Gastroesophageal sphincter (tissue), 4 donors: ENCODE measurements around the gene HSPA9. TPM values are rescaled to one million over a fixed set of nuclear protein-coding genes. Genes with fewer than 3 reads are reported as not detected.

Experiments used
- ATAC-seq: fragments of 150-250 bp; one replicate; pipeline ENCODE4 v1.9.1; 2016; ENCODE audit warnings: mild to moderate bottlenecking, moderate library complexity
- H3K27ac ChIP-seq, 4 donors: fragments of 200-600 bp; sonication (generic) in 3 of 4; 1 replicate in 3 of 4; 2 replicates in 1 of 4; pipeline ENCODE4 v1.5.1; 2016 to 2019
- H3K27me3 ChIP-seq: fragments of 200-600 bp; sonication (generic); one replicate; pipeline ENCODE4 v1.5.1; 2019
- H3K36me3 ChIP-seq, 2 donors: fragments of 200-600 bp; sonication (generic); one replicate each; pipeline ENCODE4 v1.5.1; 2019; ENCODE audit warnings: control low read depth in 1 of 2
- H3K4me1 ChIP-seq, 3 donors: fragments of 200-600 bp; sonication (generic); 1 replicate in 2 of 3; 2 replicates in 1 of 3; pipeline ENCODE4 v1.5.1; 2016 to 2019; ENCODE audit warnings: control low read depth in 2 of 3
- H3K4me3 ChIP-seq, 2 donors: fragments of 200-600 bp; sonication (generic); one replicate each; pipeline ENCODE4 v1.5.1; 2019; ENCODE audit warnings: mild to moderate bottlenecking in 1 of 2, moderate library complexity in 1 of 2
- H3K9me3 ChIP-seq, 3 donors: fragments of 200-600 bp; sonication (generic); one replicate each; pipeline ENCODE4 v1.5.1; 2017 to 2019; ENCODE audit warnings: control low read depth in 2 of 3
- CTCF ChIP-seq, 4 experiments: fragments of 200-600 bp in 2 of 4; fragments of 450-650 bp in 2 of 4; sonication (generic) in 1 of 4; IDR thresholded peaks; one replicate each; pipeline ENCODE4 v1.5.1; 2017 to 2019; ENCODE audit warnings: antibody characterized with exemption in 4 of 4, mild to moderate bottlenecking in 2 of 4, moderate library complexity in 2 of 4
- EP300 ChIP-seq: sonication (generic); formaldehyde crosslinking; IDR thresholded peaks from one replicate; pipeline ENCODE4 v1.6.1; 2017; ENCODE audit warnings: antibody characterized with exemption, mild to moderate bottlenecking
- POLR2A ChIP-seq, 2 donors: fragments of 450-650 bp; IDR thresholded peaks; one replicate each; pipeline ENCODE4 v1.6.1; 2017; ENCODE audit warnings: antibody characterized with exemption in 2 of 2, mild to moderate bottlenecking in 2 of 2, moderate library complexity in 1 of 2
- POLR2AphosphoS5 ChIP-seq: sonication (generic); formaldehyde crosslinking; IDR thresholded peaks from one replicate; pipeline ENCODE4 v1.6.1; 2017; ENCODE audit warnings: antibody characterized with exemption
- WGBS, 2 donors: methylation state at CpG; one replicate each; pipeline ENCODE4 v1.1.5; 2018; ENCODE audit warnings: low coverage in 1 of 2; 5-methylcytosine and 5-hydroxymethylcytosine counted together
- total RNA-seq, 4 donors: library from RNA; depleted of rRNA; stranded (reverse); fragments of >200 nt; gene quantifications; one replicate each; pipeline ENCODE4 v1.1.0, GENCODE V29; 2016

Gene HSPA9
- total RNA-seq, 4 donors from 2014 or later, result 201 to 367 (median 267) TPM

GRCh38 chr5:138616508-138616907, 41.3 kb upstream of the HSPA9 start:
- Histone ChIP-seq H3K36me3 (no peaks in the 10 kb centered on the region), H3K4me1 (peaks cover 0 to 5% (median 4%) of the 10 kb centered on the region in 3 donors), H3K9me3 (no peaks in the 10 kb centered on the region), H3K4me3 (no peak overlapping the region), H3K27ac (no peak overlapping the region), H3K27me3 (no peaks in the 10 kb centered on the region)
- ATAC-seq, result no peak
- TF ChIP-seq POLR2A (IDR thresholded peaks at IDR 0.05), result no peak
- 97 to 100% methylated on average over 3 to 4 of the region's 5 CpGs for WGBS, 2 donors

- no peak for TF ChIP-seq CTCF (IDR thresholded peaks at IDR 0.05)
- no peak for TF ChIP-seq POLR2AphosphoS5
- TF ChIP-seq EP300, result no peak
- TF ChIP-seq POLR2A (IDR thresholded peaks at IDR 0.05), result no peak
- no peak overlapping the region for H3K4me3 ChIP-seq
- no peaks in the 10 kb centered on the region for H3K9me3 ChIP-seq
- no peak overlapping the region for H3K27ac ChIP-seq
- WGBS, 2 donors, result 71 to 88% methylated on average over 1 to 3 of the region's 3 CpGs
- peaks cover 0 to 16% (median 8%) of the 10 kb centered on the region in 3 donors for H3K4me1 ChIP-seq
- ATAC-seq, result no peak
- H3K27me3 ChIP-seq, result no peaks in the 10 kb centered on the region
- H3K36me3 ChIP-seq, result no peaks in the 10 kb centered on the region
Observed at GRCh38 chr5:138615461-138615860, 40.3 kb upstream of the HSPA9 start.

- 39 to 41% methylated on average over 5 of the region's 5 CpGs for WGBS, 2 donors
- Histone ChIP-seq H3K9me3 (no peaks in the 10 kb centered on the region), H3K4me3 (peak overlapping the region in 1 of 2 donors; percentile 43), H3K36me3 (no peaks in the 10 kb centered on the region), H3K27ac (peak overlapping the region in 1 of 4 donors; percentile 61), H3K4me1 (peaks cover 0 to 27% (median 8%) of the 10 kb centered on the region in 3 donors), H3K27me3 (no peaks in the 10 kb centered on the region)
- ATAC-seq, result no peak
- no peak for TF ChIP-seq EP300
- TF ChIP-seq POLR2A (IDR thresholded peaks at IDR 0.05), result no peak
- no peak for TF ChIP-seq POLR2AphosphoS5
- TF ChIP-seq CTCF (IDR thresholded peaks at IDR 0.05), result no peak
Observed at GRCh38 chr5:138611678-138612218, 36.5 kb upstream of the HSPA9 start.

- Histone ChIP-seq H3K4me3 (peak overlapping the region; percentile 2 to 43), H3K27ac (peak overlapping the region in 3 of 4 donors; percentile 2 to 61 (median 48)), H3K4me1 (peaks cover 0 to 27% (median 8%) of the 10 kb centered on the region in 3 donors), H3K27me3 (no peaks in the 10 kb centered on the region), H3K36me3 (no peaks in the 10 kb centered on the region), H3K9me3 (no peaks in the 10 kb centered on the region)
- ATAC-seq, result peak; percentile 16
- 0 to 30% methylated on average over 6 to 7 of the region's 16 CpGs for WGBS, 2 donors
- TF ChIP-seq CTCF (IDR thresholded peaks at IDR 0.05), result peak in 1 of 4 experiments; percentile 43
- no peak for TF ChIP-seq POLR2AphosphoS5
- no peak for TF ChIP-seq POLR2A (IDR thresholded peaks at IDR 0.05)
Observed at GRCh38 chr5:138610918-138611677, 35.9 kb upstream of the HSPA9 start.

GRCh38 chr5:138610415-138610917, 35.3 kb upstream of the HSPA9 start:
- WGBS, 2 donors, result 31 to 32% methylated on average over 5 to 7 of the region's 10 CpGs
- Histone ChIP-seq H3K36me3 (no peaks in the 10 kb centered on the region), H3K9me3 (no peaks in the 10 kb centered on the region), H3K27ac (peak overlapping the region in 3 of 4 donors; percentile 2 to 61 (median 48)), H3K27me3 (no peaks in the 10 kb centered on the region), H3K4me3 (peak overlapping the region in 1 of 2 donors; percentile 43), H3K4me1 (peaks cover 0 to 27% (median 8%) of the 10 kb centered on the region in 3 donors)
- ATAC-seq, result peak; percentile 41
- TF ChIP-seq EP300 (no peak), POLR2AphosphoS5 (no peak), CTCF (IDR thresholded peaks at IDR 0.05) (peak in 3 of 4 experiments; percentile 2 to 38 (median 19))
